ENCODE data around the gene STIP1. TPM values are rescaled to one million over a fixed set of nuclear protein-coding genes. Genes with fewer than 3 reads are reported as not detected.

STIP1 gene
- total and polyA plus RNA-seq, 9 of the 15 experiments (the other 6 are each of a cell fraction or from before 2014, with no cell fraction given): 58.1 to 465 (median 346) TPM

- TF ChIP-seq HDAC3 (IDR thresholded peaks at IDR 0.05; ENCODE audit: borderline replicate concordance, partially characterized antibody): no peak
- TF ChIP-seq BRCA1 (IDR thresholded peaks at IDR 0.05): no peak
- TF ChIP-seq BRCA1 (CRISPR knock-in tag; IDR thresholded peaks at IDR 0.05): no peak
- TF ChIP-seq KDM1A (IDR thresholded peaks at IDR 0.05): no peak
- TF ChIP-seq ZFP1 (CRISPR knock-in tag; IDR thresholded peaks at IDR 0.05): no peak
- TF ChIP-seq XRCC5 (IDR thresholded peaks at IDR 0.05; ENCODE audit: low read depth, low read length): no peak
- TF ChIP-seq AFF4 (CRISPR knock-in tag; IDR thresholded peaks at IDR 0.05): peak; percentile 0; the same call in 1 of the 2 replicates
- no peak for TF ChIP-seq POLR2A (conservative IDR thresholded peaks at IDR 0.05)
- no peak for TF ChIP-seq MBD1 (CRISPR knock-in tag; IDR thresholded peaks at IDR 0.05)
- TF ChIP-seq MED1 (CRISPR knock-in tag; IDR thresholded peaks at IDR 0.05; ENCODE audit: borderline replicate concordance): no peak
- TF ChIP-seq BHLHE40 (IDR thresholded peaks at IDR 0.05; ENCODE audit: low read length): peak; percentile 82
- TF ChIP-seq ZNF263 (CRISPR knock-in tag; IDR thresholded peaks at IDR 0.05; ENCODE audit: borderline replicate concordance): no peak; the same call in 1 of the 2 replicates
- TF ChIP-seq SMAD2 (IDR thresholded peaks at IDR 0.05; ENCODE audit: low read depth, low read length): no peak
- peak; percentile 100 for TF ChIP-seq ASH1L (IDR thresholded peaks at IDR 0.05; ENCODE audit: borderline replicate concordance, low read depth, partially characterized antibody)
- TF ChIP-seq PATZ1 (CRISPR knock-in tag; IDR thresholded peaks at IDR 0.05; ENCODE audit: borderline replicate concordance): no peak
- peak; percentile 94; the same call in 1 of the 2 replicates for TF ChIP-seq CREB3L1 (IDR thresholded peaks at IDR 0.05; ENCODE audit: borderline replicate concordance, low read depth)
- no peak for TF ChIP-seq HIVEP1 (CRISPR knock-in tag; IDR thresholded peaks at IDR 0.05)
- no peak for TF ChIP-seq ZNF134 (CRISPR knock-in tag; conservative IDR thresholded peaks at IDR 0.05)
- TF ChIP-seq POLR3G (IDR thresholded peaks at IDR 0.05; ENCODE audit: extremely low read depth, insufficient read length, insufficient replicate concordance): no peak
Measured at GRCh38 chr11:64185693-64186491, at the start of gene STIP1 (continued).
